ENCODE data around the gene FAM131B.

GRCh38 chr7:143394068-143394467 is 31.6 kb upstream of the FAM131B start:
- TF ChIP-seq, protein P1, sequence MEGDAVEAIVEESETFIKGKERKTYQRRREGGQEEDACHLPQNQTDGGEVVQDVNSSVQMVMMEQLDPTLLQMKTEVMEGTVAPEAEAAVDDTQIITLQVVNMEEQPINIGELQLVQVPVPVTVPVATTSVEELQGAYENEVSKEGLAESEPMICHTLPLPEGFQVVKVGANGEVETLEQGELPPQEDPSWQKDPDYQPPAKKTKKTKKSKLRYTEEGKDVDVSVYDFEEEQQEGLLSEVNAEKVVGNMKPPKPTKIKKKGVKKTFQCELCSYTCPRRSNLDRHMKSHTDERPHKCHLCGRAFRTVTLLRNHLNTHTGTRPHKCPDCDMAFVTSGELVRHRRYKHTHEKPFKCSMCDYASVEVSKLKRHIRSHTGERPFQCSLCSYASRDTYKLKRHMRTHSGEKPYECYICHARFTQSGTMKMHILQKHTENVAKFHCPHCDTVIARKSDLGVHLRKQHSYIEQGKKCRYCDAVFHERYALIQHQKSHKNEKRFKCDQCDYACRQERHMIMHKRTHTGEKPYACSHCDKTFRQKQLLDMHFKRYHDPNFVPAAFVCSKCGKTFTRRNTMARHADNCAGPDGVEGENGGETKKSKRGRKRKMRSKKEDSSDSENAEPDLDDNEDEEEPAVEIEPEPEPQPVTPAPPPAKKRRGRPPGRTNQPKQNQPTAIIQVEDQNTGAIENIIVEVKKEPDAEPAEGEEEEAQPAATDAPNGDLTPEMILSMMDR (IDR thresholded peaks at IDR 0.05; ENCODE audit: low read depth, low read length), result no peak
- TF ChIP-seq POLR2A (IDR thresholded peaks at IDR 0.05; ENCODE audit: extremely low read depth, insufficient read length) (no peak), MYC (IDR thresholded peaks at IDR 0.05; ENCODE audit: low read depth, low read length) (no peak)
- TF ChIP-seq, protein P2, sequence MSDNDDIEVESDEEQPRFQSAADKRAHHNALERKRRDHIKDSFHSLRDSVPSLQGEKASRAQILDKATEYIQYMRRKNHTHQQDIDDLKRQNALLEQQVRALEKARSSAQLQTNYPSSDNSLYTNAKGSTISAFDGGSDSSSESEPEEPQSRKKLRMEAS (IDR thresholded peaks at IDR 0.05; ENCODE audit: low read depth, low read length), result no peak
